Ascending aorta (tissue), 2 donors: ENCODE results near the gene MAP9. TPM values are rescaled to one million over a fixed set of nuclear protein-coding genes. Genes with fewer than 3 reads are reported as not detected.
"Not testable (repeated sequence)": the region's sequence is repeated elsewhere in the genome, so short reads cannot be mapped to it uniquely, and the experiment has no call there.

Experiments used
- DNase-seq, 2 donors: peaks; one replicate each; pipeline ENCODE4 v3.0.0-alpha.2; 2019; ENCODE audit warnings: low spot score in 2 of 2
- H3K27ac ChIP-seq, 2 donors: fragments of 200-600 bp; sonication (generic); one replicate each; pipeline ENCODE4 v1.5.1; 2016 to 2017; ENCODE audit warnings: mild to moderate bottlenecking in 1 of 2
- H3K27me3 ChIP-seq: fragments of 200-600 bp; sonication (generic); one replicate; pipeline ENCODE4 v1.5.1; 2017
- H3K36me3 ChIP-seq, 2 donors: fragments of 200-600 bp; sonication (generic); one replicate each; pipeline ENCODE4 v1.5.1; 2016
- H3K4me1 ChIP-seq, 2 donors: fragments of 200-600 bp; sonication (generic); one replicate each; pipeline ENCODE4 v1.5.1; 2016 to 2017; ENCODE audit warnings: mild to moderate bottlenecking in 1 of 2
- H3K4me3 ChIP-seq, 2 donors: fragments of 200-600 bp; sonication (generic); one replicate each; pipeline ENCODE4 v1.5.1; 2016 to 2017; ENCODE audit warnings: mild to moderate bottlenecking in 1 of 2
- H3K9me3 ChIP-seq, 2 donors: fragments of 200-600 bp; sonication (generic); one replicate each; pipeline ENCODE4 v1.5.1; 2016
- CTCF ChIP-seq, 3 experiments: fragments of 200-600 bp in 2 of 3; fragments of 450-650 bp in 1 of 3; sonication (generic) in 2 of 3; IDR thresholded peaks; one replicate each; pipeline ENCODE4 v1.5.1; 2016 to 2019; ENCODE audit warnings: antibody characterized with exemption in 3 of 3, mild to moderate bottlenecking in 1 of 3, moderate library complexity in 1 of 3
- intact Hi-C: fragments of 100-400 bp; cut with DNase I; formaldehyde crosslinking; loops from one replicate; pipeline ENCODE4 v1.15.1; 2023
- total RNA-seq: library from RNA; depleted of rRNA; stranded (reverse); fragments of >200 nt; gene quantifications from one replicate; pipeline ENCODE4 v1.1.0, GENCODE V29; 2016

MAP9 gene
- total RNA-seq, 1 donor from 2014 or later = 5.2 TPM

- no peak for DNase-seq
These were observed 54.0 kb downstream of the MAP9 start for GRCh38 chr4:155322782-155323181.

GRCh38 chr4:155321006-155321405 lies 55.8 kb downstream of the MAP9 start:
- intact Hi-C loops = no loop called here
- Histone ChIP-seq H3K27ac (no peak overlapping the region), H3K4me1 (no peaks in the 10 kb centered on the region), H3K27me3 (no peaks in the 10 kb centered on the region), H3K4me3 (no peak overlapping the region), H3K9me3 (no peaks in the 10 kb centered on the region), H3K36me3 (no peaks in the 10 kb centered on the region)
- TF ChIP-seq CTCF (IDR thresholded peaks at IDR 0.05) = no peak
- no peak for DNase-seq

More at GRCh38 chr4:155322782-155323181, 54.0 kb downstream of the MAP9 start:
- no peaks in the 10 kb centered on the region for H3K27me3 ChIP-seq
- no peaks in the 10 kb centered on the region for H3K4me1 ChIP-seq
- no peak for TF ChIP-seq CTCF (IDR thresholded peaks at IDR 0.05)
- H3K27ac ChIP-seq = no peak overlapping the region
- intact Hi-C loops = no loop called here
- H3K4me3 ChIP-seq = no peak overlapping the region
- H3K9me3 ChIP-seq = no peaks in the 10 kb centered on the region
- no peaks in the 10 kb centered on the region for H3K36me3 ChIP-seq

GRCh38 chr4:155319516-155319915 lies 57.2 kb downstream of the MAP9 start:
- Histone ChIP-seq H3K36me3 (no peaks in the 10 kb centered on the region), H3K9me3 (no peaks in the 10 kb centered on the region), H3K4me3 (no peak overlapping the region), H3K4me1 (no peaks in the 10 kb centered on the region), H3K27me3 (no peaks in the 10 kb centered on the region), H3K27ac (no peak overlapping the region)
- TF ChIP-seq CTCF (IDR thresholded peaks at IDR 0.05) = no peak
- intact Hi-C loops = no loop called here
- DNase-seq = no peak

- intact Hi-C loops = not testable (repeated sequence)
These were observed 64.7 kb downstream of the MAP9 start for GRCh38 chr4:155312027-155312426.

GRCh38 chr4:155307731-155308277 lies 69.0 kb downstream of the MAP9 start:
- DNase-seq = no peak
- Histone ChIP-seq H3K4me3 (no peak overlapping the region), H3K27me3 (no peaks in the 10 kb centered on the region), H3K36me3 (no peaks in the 10 kb centered on the region), H3K4me1 (no peaks in the 10 kb centered on the region), H3K9me3 (no peaks in the 10 kb centered on the region), H3K27ac (no peak overlapping the region)
- no peak for TF ChIP-seq CTCF (IDR thresholded peaks at IDR 0.05)
- intact Hi-C loops = no loop called here

More at GRCh38 chr4:155312027-155312426, 64.7 kb downstream of the MAP9 start:
- H3K27ac ChIP-seq, H3K9me3 ChIP-seq, H3K36me3 ChIP-seq, H3K4me1 ChIP-seq, DNase-seq, H3K4me3 ChIP-seq, H3K27me3 ChIP-seq: not testable (repeated sequence)

- no peaks in the 10 kb centered on the region for H3K9me3 ChIP-seq
- no peaks in the 10 kb centered on the region for H3K4me1 ChIP-seq
- H3K4me3 ChIP-seq = no peak overlapping the region
- H3K27ac ChIP-seq = no peak overlapping the region
- TF ChIP-seq CTCF (IDR thresholded peaks at IDR 0.05) = no peak
- no peaks in the 10 kb centered on the region for H3K27me3 ChIP-seq
- DNase-seq = no peak
- H3K36me3 ChIP-seq = no peaks in the 10 kb centered on the region
- intact Hi-C loops = no loop called here
These were observed 71.1 kb downstream of the MAP9 start for GRCh38 chr4:155305619-155306018.
